Activated naive CD4-positive, alpha-beta T cell treated with anti-CD3 and anti-CD28 coated beads, Interleukin-2, amount 50 U/mL, for 72 hours (primary cell): ENCODE measurements around the gene GP2. TPM values are rescaled to one million over a fixed set of nuclear protein-coding genes. Genes with fewer than 3 reads are reported as not detected.

ENCODE experiments used
- ATAC-seq, 2 donors: fragments of 150-1000 bp; cut with Tn5 transposase; 2 replicates each; pipeline ENCODE4 v1.10.0; 2021; ENCODE audit warnings: mild to moderate bottlenecking in 2 of 2, moderate library complexity in 2 of 2
- DNase-seq, 2 donors: peaks; one replicate each; pipeline ENCODE4 v3.0.0; 2021 to 2022; ENCODE audit warnings: low spot score in 2 of 2
- H3K27ac Mint-ChIP-seq, 2 donors: one replicate each; pipeline ENCODE4 v1.8.0; 2022; ENCODE audit warnings: mild to moderate bottlenecking in 2 of 2, mixed read lengths in 2 of 2
- H3K36me3 Mint-ChIP-seq, 2 donors: one replicate each; pipeline ENCODE4 v1.8.0; 2022; ENCODE audit warnings: mixed read lengths in 2 of 2
- H3K9me3 Mint-ChIP-seq, 2 donors: one replicate each; pipeline ENCODE4 v1.8.0; 2022; ENCODE audit warnings: mixed read lengths in 2 of 2
- total RNA-seq, 2 donors: library from RNA; stranded (reverse); gene quantifications; one replicate each; pipeline ENCODE4 v1.2.3, GENCODE V29; 2022

The GP2 gene
- not detected for total RNA-seq

- no peak for DNase-seq
- no peaks in the 10 kb centered on the region for H3K36me3 Mint-ChIP-seq
- H3K9me3 Mint-ChIP-seq: peaks cover 0 to 6% of the 10 kb centered on the region in 2 donors
- no peak for ATAC-seq
- no peak within 1 kb of the TSS for H3K27ac Mint-ChIP-seq
These were observed at the start of gene GP2 for GRCh38 chr16:20327444-20328041. TSS of gene GP2 (minus strand) at chr16:20327513. CDS start at chr16:20326431, 1,082 bp downstream.

GRCh38 chr16:20372701-20373100 is 45.4 kb upstream of the GP2 start:
- no peaks in the 10 kb centered on the region for H3K9me3 Mint-ChIP-seq
- no peak for DNase-seq
- no peak overlapping the region for H3K27ac Mint-ChIP-seq
- H3K36me3 Mint-ChIP-seq: no peaks in the 10 kb centered on the region
- ATAC-seq: no peak

GRCh38 chr16:20369452-20370054 is 42.2 kb upstream of the GP2 start:
- ATAC-seq: no peak
- Mint-ChIP-seq H3K9me3 (no peaks in the 10 kb centered on the region), H3K36me3 (no peaks in the 10 kb centered on the region), H3K27ac (no peak overlapping the region)
- DNase-seq: no peak

DNA sequence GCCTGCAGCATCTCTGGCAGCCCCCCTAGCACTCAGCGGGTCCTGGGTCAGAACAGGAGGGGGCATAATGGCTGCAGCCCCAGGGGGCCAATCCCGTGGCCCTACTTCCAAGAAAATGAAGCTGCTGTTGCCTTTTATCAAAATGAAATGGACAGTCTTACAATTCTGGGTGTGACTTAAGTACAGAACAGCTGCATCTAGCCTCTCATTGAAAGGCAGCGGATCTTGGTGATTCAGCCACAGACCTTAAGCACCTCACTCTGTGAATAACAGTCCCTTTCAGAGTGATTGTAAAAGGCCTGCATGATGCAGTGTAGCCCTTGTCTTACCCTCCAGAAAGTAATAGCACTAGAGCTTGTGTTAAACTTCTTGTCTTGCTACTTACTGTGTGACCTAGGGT is 36.7 kb upstream of the GP2 start:
- ATAC-seq: no peak
- Mint-ChIP-seq H3K36me3 (no peaks in the 10 kb centered on the region), H3K9me3 (no peaks in the 10 kb centered on the region), H3K27ac (no peak overlapping the region)
- no peak for DNase-seq

- no peak overlapping the region for H3K27ac Mint-ChIP-seq
- H3K9me3 Mint-ChIP-seq: no peaks in the 10 kb centered on the region
- ATAC-seq (no peak), DNase-seq (no peak)
- H3K36me3 Mint-ChIP-seq: no peaks in the 10 kb centered on the region
These were observed 35.9 kb upstream of the GP2 start for GRCh38 chr16:20363191-20363590.

DNA sequence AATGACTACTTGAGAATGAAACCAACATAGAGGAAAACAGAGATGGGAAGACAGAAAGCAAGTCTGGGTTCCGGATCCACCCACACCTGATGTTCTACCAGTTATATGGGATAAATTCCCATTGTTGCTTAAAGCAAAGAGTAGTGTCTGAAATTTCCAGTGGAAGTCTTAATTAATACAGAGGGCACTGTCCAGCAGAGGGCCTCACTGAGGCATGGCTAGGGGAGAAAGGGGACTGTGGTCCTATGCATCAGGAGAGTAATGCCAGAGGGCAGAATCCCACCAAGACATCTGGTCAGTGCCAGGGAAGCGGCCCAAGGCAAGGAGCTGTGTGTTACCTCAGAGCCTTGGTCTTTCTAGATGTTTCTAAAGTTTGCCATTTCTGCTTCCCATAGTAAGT is 32.7 kb upstream of the GP2 start:
- ATAC-seq (no peak), DNase-seq (no peak)
- Mint-ChIP-seq H3K27ac (no peak overlapping the region), H3K36me3 (no peaks in the 10 kb centered on the region), H3K9me3 (peaks cover 2 to 4% of the 10 kb centered on the region in 2 donors)

DNA sequence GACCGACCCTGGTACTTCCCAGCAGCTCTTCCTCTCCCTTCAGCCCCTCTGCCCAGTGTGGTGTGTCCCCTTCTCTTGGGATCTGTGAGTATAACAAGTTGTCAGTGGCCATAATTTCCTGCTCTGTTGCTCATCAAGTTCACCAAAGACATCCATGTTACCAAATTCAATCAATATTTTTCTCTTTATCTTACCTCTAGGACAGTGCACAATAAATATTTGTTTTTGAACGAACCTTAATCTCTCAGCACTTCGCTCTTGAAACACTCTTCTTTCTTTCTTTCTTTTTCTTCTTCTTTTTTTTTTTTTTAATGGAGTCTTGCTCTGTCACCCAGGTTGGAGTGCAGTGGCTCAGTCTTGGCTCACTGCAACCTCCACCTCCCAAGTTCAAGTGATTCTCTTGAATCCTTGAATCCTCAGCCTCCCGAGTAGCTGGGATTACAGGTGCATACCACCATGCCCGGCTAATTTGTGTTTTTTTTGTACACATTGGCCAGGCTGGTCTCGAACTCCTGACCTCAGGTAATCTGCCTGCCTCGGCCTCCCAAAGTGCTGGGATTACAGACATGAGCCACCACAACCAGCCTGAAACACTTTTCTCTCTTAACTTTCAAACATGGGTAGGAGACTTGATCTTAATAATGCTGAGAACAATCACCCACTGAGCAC is 27.9 kb upstream of the GP2 start:
- DNase-seq (no peak), ATAC-seq (no peak)
- H3K9me3 Mint-ChIP-seq: peaks cover 4 to 5% of the 10 kb centered on the region in 2 donors
- no peaks in the 10 kb centered on the region for H3K36me3 Mint-ChIP-seq
- H3K27ac Mint-ChIP-seq: no peak overlapping the region

- Mint-ChIP-seq H3K9me3 (peaks cover 4 to 5% of the 10 kb centered on the region in 2 donors), H3K27ac (no peak overlapping the region), H3K36me3 (no peaks in the 10 kb centered on the region)
- no peak for DNase-seq
- ATAC-seq: no peak
These were observed 26.1 kb upstream of the GP2 start for GRCh38 chr16:20353379-20353778.

DNA sequence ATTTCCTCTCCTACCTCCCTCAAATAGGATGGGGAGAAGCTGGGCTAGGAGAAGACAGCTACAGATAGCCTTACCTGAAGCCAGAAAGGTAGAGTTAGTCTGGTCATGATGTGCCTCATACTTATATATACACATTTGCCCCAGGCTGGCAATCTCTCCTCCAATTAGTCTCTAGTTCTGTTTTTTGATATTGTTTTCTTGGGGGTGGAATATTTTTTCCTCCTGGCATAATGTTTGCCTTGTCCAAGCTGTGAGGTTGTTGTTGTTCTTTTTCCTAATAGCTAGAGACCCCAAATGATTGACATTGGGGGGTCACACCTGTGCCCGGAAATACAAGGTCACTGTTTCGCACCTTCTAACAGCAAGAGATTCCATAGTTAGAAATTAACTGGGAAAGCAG is 25.3 kb upstream of the GP2 start, which contains the start of gene UMOD:
Gene UMOD, minus strand, starts transcription at position 101 of the 400 bp plus-strand sequence. CDS start 1,978 bp downstream, outside the sequence.
- no peaks in the 10 kb centered on the region for H3K36me3 Mint-ChIP-seq
- peaks cover 4 to 5% of the 10 kb centered on the region in 2 donors for H3K9me3 Mint-ChIP-seq
- DNase-seq (no peak), ATAC-seq (no peak)
- H3K27ac Mint-ChIP-seq: no peak within 1 kb of the TSS

- ATAC-seq (no peak), DNase-seq (no peak)
- Mint-ChIP-seq H3K27ac (no peak overlapping the region), H3K36me3 (no peaks in the 10 kb centered on the region), H3K9me3 (no peaks in the 10 kb centered on the region)
These were observed 22.3 kb upstream of the GP2 start for GRCh38 chr16:20349615-20350014.

GRCh38 chr16:20348365-20349185 is 21.3 kb upstream of the GP2 start:
- Mint-ChIP-seq H3K9me3 (no peaks in the 10 kb centered on the region), H3K36me3 (no peaks in the 10 kb centered on the region), H3K27ac (no peak overlapping the region)
- DNase-seq (no peak), ATAC-seq (no peak)

DNA sequence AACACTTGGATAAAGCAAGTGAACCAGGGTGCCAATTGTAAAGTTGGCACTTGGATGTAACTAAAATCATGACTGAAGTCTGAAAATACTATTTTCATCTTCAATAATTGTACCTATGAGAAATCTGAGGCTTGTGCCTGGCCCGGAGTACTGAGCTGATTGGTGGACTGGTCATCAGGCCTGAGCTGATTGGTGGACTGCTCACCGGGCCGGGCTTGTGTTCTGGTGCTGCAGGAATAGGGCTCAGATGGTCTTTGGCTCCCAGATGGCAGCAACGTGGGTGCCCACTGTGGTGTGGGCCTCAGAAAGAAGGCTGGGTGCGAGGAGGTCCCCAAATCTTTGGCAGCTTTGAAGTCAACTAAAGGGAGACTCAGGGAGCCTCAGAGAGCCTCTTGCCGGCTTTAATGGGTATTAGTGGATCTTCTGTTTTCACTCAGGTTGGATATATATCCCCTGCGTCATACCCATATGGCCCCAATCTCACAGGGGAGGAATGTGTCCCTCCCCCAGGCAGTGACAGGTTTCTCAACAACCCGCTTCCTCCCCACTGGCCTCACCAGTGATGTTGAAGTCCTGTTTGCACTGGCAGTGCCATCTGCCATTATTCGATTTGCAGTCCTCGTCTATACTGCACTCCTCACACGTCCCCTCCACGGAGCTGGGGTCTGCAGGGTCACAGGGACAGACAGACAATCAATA is 20.5 kb upstream of the GP2 start:
- Mint-ChIP-seq H3K36me3 (no peaks in the 10 kb centered on the region), H3K27ac (no peak overlapping the region), H3K9me3 (no peaks in the 10 kb centered on the region)
- no peak for ATAC-seq
- DNase-seq: no peak

DNA sequence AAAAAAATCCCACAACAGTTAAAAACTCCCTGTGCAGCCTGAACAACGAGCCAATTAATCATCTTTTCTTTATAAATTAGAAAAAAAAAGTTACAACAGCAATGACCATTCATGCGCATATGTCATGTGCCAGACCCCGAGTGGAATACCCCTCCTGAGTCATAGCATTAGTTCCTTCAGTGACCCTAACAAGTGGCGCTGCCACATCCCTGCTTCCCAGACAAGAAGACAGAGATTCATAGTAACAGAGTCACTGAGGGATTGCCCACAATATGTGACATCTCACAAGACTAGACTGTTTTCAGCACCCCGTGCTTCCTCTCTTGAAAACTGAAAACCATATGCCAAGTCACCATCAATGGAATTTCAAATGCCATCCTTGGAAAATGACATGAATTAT is 17.3 kb upstream of the GP2 start:
- ATAC-seq (no peak), DNase-seq (no peak)
- Mint-ChIP-seq H3K27ac (no peak overlapping the region), H3K9me3 (no peaks in the 10 kb centered on the region), H3K36me3 (no peaks in the 10 kb centered on the region)

- Mint-ChIP-seq H3K27ac (no peak overlapping the region), H3K9me3 (no peaks in the 10 kb centered on the region), H3K36me3 (no peaks in the 10 kb centered on the region)
- ATAC-seq (no peak), DNase-seq (no peak)
These were observed 12.4 kb upstream of the GP2 start for GRCh38 chr16:20339744-20340143.

GRCh38 chr16:20336955-20337354 is 9.6 kb upstream of the GP2 start:
- DNase-seq: no peak
- no peaks in the 10 kb centered on the region for H3K9me3 Mint-ChIP-seq
- no peak for ATAC-seq
- no peaks in the 10 kb centered on the region for H3K36me3 Mint-ChIP-seq
- H3K27ac Mint-ChIP-seq: no peak overlapping the region

DNA sequence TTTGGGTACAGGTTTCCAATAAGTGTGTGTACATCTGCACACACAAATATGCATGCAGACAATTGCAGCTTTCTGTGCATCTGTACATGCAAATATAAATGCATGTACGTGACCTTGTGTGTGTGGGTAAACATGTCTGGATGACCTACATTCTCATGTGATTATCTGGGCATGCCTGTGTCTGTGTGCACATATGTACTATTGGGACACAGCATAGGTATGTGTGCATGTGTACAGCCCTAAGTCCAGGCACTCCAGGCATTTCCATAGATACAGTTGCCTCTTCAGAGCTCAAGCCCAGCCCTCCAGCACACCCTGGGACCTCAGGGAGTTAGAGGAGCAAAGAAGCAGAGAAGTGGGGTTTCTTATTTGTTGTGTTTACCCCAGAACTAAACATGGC is 7.1 kb upstream of the GP2 start:
- Mint-ChIP-seq H3K27ac (no peak overlapping the region), H3K36me3 (no peaks in the 10 kb centered on the region), H3K9me3 (peaks cover 0 to under 1% of the 10 kb centered on the region in 2 donors)
- ATAC-seq (no peak), DNase-seq (no peak)
